Fibroblast of villous mesenchyme (primary cell): ENCODE data around the gene CEP290. TPM values are rescaled to one million over a fixed set of nuclear protein-coding genes. Genes with fewer than 3 reads are reported as not detected.
"Not testable (repeated sequence)": the region's sequence is repeated elsewhere in the genome, so short reads cannot be mapped to it uniquely, and the experiment has no call there.

Experiments
- DNase-seq: peaks from one replicate; pipeline ENCODE4 v3.0.0-alpha.2; 2010; ENCODE audit warnings: low read depth
- H3K4me3 ChIP-seq: 2 replicates; pipeline ENCODE4 v1.5.1; 2011; ENCODE audit warnings: low read depth, mild to moderate bottlenecking, low read length
- CTCF ChIP-seq: IDR thresholded peaks from 2 replicates; pipeline ENCODE4 v1.5.1; 2012; ENCODE audit warnings: low read depth, mild to moderate bottlenecking, low read length; ENCODE audit not compliant: insufficient read depth
- total RNA-seq: library from RNA; depleted of rRNA; stranded (reverse); fragments of >200 nt; gene quantifications from 2 replicates; pipeline ENCODE4 v1.2.3, GENCODE V29; 2012

The CEP290 gene
- total RNA-seq, 1 donor = 20.7 TPM

DNA sequence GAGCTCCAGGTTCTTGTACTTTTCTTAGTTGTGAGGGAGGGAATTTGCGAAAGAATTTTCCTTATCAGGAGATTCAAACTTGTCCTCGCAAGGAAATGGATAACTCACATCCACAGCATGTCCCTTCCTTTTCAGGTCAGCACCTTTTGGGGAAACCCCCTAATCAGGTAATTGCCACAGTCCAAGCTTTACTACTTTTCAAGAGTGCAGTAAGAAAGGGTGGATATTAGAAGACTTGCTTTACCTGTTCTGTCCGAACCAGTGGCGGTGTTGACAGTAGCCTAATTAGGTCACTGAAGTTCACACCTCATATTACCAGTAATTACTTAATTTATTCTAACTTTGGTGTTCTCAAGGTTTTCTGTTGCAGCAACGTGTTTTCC is 106.0 kb downstream of the CEP290 start:
- peak; percentile 10 for DNase-seq
- TF ChIP-seq CTCF = no peak
- H3K4me3 ChIP-seq = peak overlapping the region; percentile 86

GRCh38 chr12:88035271-88035906 is 106.5 kb downstream of the CEP290 start:
- no peak for TF ChIP-seq CTCF
- H3K4me3 ChIP-seq = peak overlapping the region; percentile 86
- DNase-seq = peak; percentile 81

GRCh38 chr12:88031161-88031560 is 110.7 kb downstream of the CEP290 start:
- not testable (repeated sequence) for DNase-seq, H3K4me3 ChIP-seq

- TF ChIP-seq CTCF = no peak
- DNase-seq = no peak
- H3K4me3 ChIP-seq = no peak within 1 kb of the TSS
These were observed 112.7 kb downstream of the CEP290 start, which contains the start of gene C12orf50 for GRCh38 chr12:88029093-88029665. C12orf50 (minus strand) TSS chr12:88029401; CDS start chr12:88026962, 2,439 bp downstream.

DNA sequence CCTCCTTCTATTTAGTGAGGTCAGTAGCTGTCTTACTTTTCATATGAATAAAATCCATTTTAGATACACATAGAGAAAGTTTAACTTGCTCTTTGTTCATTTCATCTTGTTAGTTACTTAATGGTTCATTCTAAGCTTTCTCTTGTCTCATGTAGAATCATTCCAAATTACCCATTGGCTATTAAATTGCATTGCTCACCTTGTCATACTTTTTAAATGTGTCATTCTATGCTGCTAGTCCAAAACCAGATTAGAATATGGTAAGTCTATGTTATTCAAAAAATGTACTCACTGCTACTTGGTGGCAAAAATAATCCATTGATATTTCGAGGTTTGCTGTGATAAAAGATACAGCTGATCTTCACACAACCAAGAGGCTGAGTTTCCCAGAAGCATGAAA is 115.7 kb downstream of the CEP290 start:
- DNase-seq = no peak
- TF ChIP-seq CTCF = no peak
- no peak overlapping the region for H3K4me3 ChIP-seq

DNA sequence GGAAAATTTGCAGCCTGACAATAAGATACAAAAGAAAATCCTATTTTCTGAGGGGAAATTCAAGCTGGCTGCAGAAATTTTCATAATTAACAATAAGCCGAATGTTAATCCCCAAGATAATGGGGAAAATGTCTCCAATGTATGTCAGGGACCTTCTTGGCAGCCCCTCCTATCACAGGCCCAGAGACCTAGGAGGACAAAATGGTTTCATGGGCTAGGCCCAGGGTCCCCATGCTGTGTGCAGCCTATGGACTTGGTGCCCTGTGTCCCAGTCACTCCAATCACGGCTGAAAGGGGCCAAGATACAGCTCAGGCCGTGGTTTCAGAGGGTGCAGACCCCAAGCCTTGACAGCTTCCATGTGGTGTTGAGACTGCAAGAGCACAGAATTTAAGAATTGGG is 123.9 kb downstream of the CEP290 start:
- no peak for TF ChIP-seq CTCF
- H3K4me3 ChIP-seq = no peak overlapping the region
- DNase-seq = no peak

- DNase-seq = no peak
- no peak for TF ChIP-seq CTCF
- H3K4me3 ChIP-seq = no peak overlapping the region
These were observed 126.1 kb downstream of the CEP290 start for GRCh38 chr12:88015825-88016224.
